Hematopoietic multipotent progenitor cell treated with erythropoietin and hydrocortisone succinate and interleukin-3 and kit ligand, for 8 days (in vitro differentiated cells): ENCODE measurements around the gene MARK3.

Experiments used
- DNase-seq: peaks from one replicate; pipeline ENCODE4 v3.0.0-alpha.2; 2015

The MARK3 gene

DNA sequence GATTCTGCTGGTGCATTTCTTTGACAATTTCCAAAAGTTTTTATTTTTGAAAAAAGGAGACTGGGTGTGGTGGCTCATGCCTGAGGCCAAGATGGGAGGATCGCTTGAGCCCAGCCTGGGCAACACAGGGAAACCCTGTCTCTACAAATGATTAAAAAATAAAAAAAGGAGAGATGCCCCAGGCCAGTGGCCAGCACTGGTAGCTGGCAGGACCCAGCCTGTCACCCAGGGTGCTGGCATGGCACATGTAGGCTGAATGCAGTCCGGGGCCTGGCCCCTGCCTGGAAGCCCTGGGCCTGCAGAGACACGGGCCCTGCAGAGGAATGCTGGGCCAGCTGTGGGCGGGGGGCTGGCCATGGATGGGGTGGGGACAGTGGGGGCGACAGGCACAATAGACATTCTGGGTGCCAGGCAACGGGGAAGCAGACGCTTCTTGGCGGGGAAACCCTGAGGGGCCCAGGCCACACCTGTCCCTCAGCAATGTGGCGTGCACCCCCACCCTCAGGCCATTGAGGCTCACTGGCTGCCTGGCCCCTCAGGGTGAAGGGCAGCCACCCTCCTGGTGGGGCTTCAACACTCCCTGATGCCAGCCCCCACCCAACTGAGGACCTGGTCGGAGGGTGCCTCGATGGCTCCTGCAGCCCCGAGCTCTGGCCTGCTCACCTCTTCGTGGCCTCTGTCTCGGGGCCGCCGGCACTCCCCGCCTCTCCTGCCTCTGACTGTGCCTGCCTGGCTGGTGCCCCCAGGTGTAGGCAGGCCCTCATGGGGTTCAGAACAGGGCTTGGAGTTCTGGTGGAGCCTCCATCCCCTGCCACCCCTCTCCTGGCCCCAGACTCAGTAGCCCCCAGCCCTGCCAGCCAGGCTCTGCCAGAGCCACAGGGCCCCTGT is 155.8 kb downstream of the MARK3 start:
- DNase-seq: no peak

- no peak for DNase-seq
Observed at GRCh38 chr14:103541709-103542604, 156.7 kb downstream of the MARK3 start.

DNA sequence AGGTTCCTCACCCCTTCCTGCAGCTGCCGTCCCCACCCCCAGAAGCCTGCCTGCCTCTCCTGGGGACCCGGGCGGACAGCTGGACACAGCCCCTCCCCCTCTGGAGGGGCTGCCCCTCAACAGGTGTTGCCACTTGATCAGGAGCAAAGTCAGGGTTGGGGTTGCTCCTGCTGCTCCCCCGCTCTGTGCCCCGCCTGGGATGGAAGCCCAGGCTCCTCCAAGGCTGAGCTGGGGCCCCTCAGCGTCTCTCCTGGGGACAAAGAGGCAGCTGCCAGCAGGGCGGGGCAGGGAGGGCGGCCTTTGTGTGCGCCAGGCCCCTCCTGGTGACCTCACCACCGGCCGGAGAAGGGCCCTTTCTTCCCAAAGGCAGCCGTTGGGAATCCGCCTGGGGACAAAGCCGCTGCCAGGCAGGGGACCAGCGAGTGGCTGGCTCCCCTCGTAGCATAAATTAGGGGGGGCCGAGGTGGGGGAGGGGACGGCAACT is 157.4 kb downstream of the MARK3 start:
- DNase-seq: no peak

GRCh38 chr14:103543140-103543539 is 157.9 kb downstream of the MARK3 start:
- DNase-seq: no peak

- no peak for DNase-seq
Observed at GRCh38 chr14:103543721-103544387, 158.6 kb downstream of the MARK3 start.

DNA sequence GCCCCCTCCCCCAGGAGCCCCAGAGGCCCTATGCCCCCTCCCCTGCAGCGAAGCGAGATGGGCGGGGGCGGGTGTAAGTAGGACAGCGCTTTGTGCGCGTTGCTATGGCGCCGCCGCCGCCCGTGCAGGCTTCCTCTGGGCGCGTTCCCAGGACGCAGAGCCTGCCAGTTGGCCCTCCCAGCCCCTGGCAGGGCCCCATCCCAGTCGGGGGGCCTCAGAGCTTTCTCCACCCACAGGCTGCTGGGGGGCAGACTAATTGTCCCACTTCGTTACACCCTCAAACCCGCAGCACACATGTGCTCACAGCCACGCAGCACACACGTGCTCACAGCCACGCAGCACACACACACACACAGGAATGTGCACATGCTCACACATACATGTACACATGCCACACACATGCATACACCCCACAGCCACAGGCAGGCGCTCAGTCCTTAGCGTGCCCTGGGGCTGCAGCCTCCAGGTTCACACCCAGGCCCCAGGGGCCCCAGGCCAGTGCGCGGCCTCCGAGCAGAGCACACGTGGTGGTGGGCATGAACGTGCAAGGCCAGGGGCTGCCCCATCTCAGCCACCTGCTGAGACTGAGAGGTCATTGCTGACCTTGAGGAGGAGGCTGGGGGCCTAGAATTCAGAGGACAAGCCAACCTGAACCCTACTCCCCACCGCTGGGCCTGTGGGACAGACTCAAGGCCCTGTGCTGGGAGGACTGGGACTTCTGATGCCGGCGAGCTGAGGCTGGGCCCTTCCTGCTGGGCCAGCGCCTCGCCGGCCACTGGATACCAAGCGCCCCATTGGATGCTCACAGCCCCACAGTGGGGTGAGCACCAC is 159.4 kb downstream of the MARK3 start:
- DNase-seq: no peak

DNA sequence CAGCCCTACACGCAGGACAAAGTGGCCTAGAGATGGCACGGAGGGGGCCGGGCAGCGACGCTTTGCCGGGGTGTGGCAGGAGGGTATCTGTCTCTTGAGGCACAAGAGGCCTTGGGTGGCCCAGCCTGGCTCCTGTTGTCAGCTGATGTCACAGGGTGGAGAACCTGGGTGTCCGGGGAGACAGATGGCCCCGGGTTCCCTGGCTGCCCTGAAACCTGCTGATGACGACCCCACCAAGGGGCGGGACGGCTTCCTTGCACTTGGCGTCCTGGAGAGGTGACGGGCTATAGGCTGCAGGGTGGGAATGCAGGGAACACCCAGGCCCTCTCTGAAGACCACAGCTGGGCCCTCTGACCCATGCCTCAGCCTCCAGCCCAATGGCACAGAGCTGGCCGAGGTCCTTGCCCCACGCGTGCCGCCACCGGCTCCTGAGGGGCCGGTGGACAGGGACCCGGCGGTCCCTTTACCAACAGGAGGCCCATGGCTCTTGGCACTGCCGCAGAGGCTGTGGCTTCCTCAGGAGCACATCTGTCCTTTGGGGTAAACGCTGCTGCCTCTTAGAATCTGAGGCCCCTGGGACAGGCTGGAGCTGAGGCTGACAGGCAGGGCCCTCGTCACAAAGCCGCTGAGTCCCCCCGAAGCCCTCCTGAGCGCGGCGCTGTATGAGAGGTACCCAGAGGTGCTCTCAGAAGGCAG is 160.2 kb downstream of the MARK3 start:
- no peak for DNase-seq

DNA sequence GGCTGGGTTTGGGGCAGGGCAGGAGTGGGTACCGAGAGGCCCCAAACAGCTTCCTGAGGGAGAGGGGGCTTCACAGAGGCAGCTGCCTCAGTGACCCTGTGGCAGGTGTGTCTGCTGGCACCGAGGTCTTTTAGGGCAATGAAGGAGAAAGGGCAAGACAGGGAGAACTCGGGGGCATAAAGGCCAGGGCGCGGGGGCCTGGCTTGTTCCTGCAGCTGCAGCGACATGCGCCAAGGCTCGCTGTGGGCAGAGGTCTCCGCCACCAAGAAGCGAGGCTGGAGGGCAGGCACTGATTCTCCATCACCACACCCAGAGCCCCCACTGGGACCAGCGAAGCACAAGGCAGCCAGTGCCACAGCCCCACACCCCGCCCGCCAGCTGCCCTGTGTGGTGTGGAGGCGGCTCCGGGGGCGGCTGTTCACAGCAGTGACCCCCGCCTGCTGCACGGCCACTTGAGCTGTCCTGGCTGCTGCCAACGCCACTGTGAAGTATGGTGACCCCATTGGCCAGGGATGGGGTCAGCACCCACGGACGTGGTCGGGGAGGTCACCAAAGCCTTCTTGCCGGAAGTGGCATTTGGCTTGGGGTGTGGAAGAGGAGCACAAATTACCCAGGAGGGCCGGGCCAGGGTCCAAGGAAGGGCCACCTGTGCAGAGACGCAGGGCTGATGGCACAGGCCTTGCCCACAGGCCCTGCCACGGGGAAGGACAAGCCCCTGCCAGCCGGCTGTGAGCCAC is 160.9 kb downstream of the MARK3 start:
- no peak for DNase-seq

GRCh38 chr14:103546652-103547454 is 161.6 kb downstream of the MARK3 start:
- peak; percentile 68 for DNase-seq

DNA sequence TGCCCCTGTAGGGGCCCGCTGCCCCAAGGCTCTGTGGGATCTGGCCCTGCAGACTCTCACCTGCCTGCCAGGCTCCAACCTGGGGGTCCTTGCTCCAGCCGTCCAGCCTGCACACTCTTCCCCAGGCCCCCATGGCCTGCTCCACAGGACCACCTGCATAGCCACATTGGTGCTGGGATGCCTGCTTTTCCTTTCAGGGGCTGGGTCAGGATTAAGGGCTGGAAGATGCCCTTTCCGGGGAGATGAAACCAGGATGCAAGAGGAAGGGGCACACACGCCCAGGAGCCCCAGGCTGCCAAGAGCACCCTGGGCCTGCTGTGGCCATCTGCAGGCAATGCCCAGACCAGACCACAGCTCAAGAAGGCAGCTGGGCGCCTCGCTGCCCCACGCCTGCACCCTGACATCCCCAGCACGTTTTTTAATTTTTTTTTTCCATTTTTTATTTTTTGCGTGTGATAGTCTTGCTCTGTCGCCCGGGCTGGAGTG is 162.3 kb downstream of the MARK3 start:
- no peak for DNase-seq

GRCh38 chr14:103547941-103548462 is 162.8 kb downstream of the MARK3 start:
- no peak for DNase-seq

GRCh38 chr14:103548463-103549351 is 163.5 kb downstream of the MARK3 start:
- DNase-seq: no peak

DNA sequence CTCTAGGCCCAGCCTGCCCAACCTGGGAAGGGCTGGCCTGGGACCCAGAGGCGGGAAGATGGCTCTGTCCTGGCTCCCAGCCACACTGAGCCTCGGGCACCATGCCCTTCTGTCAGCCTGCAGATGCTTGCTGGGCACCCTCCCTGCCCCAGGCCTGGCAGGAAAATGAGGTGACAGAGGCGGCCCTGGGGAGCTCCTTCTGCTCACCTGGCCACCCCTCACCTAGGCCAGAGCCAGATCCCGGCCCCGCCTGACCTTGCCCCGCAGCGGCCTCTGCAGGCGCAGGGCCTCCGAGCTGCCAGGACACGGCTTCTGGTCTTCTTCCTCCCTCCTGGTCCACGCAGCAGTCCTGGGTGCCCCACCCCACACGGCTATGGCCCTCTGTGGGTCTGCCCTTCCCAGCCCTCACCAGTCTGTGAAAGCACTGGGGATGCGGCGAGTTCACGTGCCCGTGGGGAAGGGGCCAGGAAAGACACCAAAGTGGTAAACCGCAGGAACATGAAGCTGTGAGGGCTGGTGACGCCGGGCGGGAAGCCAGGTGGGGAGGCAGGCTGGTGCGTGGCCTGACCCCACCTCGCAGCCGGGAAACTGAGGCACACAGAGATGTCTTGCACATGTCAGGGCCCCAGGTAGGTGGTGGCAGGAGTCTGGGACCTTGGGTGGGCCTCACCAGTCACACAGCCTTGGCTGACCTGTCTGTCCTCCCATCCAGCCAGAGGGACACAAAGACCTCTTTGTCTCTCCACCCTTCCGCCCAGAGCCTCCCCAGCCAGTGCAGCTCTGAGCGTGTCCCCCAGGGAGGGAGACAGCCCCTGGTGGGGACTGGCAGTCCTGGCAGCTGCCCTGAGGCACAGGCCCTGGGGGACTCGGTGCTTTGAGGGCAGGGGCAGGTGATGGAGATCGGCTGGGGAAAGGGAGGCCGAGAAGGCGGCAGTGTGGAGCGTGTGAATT is 164.4 kb downstream of the MARK3 start:
- no peak for DNase-seq

DNA sequence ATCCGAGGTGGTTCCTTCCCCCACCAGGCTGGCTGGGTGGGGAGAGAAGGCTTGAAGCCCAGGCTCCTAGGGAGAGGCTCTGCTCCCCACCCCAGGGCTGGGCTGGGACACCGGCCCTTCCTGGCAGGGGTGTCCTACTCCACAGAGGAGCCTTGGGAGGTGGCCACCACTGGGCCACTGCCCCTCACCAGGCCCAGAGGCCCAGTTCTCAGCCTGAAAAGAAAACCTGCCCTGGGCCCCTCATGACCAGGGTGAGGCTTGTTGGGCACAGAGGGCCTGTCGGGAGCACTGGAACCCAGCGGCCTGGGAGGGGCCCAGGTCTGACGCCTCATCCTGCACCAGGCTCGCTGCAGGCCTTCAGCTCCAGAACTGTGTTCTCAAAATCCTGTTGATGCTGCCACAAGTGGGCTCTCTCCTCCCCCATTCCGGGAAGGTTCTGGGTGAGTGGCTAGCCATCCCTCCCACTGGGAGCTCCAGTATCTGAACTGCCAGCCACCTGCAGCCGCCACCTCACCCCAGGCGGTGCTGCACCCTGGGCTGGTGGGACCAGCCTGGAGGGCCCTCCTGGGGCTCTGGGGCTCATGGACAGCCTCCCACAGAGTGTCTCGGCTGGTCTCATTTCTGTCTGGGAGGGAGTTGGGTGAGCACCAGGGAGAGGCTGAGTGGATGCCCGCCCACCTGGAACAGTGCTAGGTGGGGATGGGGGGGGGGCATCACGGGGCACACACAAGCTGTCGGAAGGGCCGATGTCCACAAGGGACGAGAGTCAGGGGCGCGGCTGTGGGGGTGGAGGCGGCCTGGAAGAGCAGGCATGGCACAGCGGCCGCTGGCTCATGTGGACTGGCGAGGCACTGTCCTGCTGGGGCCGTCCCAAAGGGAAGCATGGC is 165.5 kb downstream of the MARK3 start:
- no peak for DNase-seq

- no peak for DNase-seq
Observed at GRCh38 chr14:103551338-103551762, 166.1 kb downstream of the MARK3 start.
